NCI-H226 (cell line): ENCODE measurements around the gene DCP1B.

Experiments
- DNase-seq: peaks from one replicate; pipeline ENCODE4 v3.0.0-alpha.2; 2015

The DCP1B gene

GRCh38 chr12:2017546-2018337, 13.5 kb upstream of the DCP1B start:
- no peak for DNase-seq

DNA sequence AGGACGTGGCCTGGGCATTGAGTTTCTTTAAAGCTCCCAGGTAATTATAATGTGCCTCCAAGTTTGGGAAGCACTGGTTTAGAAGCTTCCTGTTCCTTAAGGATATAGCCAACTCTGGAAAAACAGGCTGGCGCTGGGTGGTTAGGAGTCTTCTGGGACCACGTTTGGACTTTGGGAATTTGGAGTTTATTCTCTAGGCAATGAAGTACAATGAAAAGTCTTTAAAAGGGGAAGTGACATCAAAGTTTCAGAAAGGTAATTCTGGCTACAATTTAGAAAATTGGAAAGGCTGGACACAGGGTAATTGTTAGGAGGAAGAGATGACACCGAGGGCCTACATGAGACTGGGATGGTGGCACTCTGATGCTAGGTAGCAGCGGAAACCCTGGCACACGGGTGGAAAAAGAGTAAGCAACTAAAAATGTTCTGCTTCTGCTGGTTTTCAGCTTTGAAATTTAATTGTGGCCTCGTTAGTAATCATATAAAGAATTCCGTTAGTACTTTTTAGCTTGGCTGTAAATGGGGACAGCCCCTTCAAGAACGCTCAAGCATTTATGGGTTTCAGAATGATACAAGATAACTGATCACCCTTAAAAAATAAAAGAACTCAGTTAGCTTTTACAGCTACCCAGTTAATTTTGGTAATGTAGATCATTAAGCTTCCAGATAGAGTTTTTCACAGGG, 12.7 kb upstream of the DCP1B start:
- DNase-seq = no peak

GRCh38 chr12:2014231-2014630, 10.0 kb upstream of the DCP1B start:
- DNase-seq = no peak

GRCh38 chr12:2013527-2014223, 9.4 kb upstream of the DCP1B start:
- DNase-seq = no peak

DNA sequence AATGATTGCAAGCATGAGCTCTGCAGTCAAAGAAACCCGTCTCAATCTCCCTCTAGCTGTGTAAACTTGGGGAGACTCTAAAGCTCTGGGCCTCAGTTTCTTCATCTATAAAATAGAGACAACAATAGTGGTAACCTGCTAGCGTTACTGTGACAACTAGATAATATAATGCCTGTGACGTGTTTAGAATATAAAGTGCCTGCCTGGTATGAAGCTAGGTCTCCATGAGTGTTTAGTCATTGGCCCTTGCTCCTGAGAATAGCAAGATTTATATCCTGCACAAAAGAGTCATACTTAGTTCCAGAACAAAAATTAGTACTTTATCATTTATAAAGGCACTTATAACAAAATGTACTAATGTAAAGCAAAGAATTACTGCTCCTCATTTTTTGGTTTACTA, 8.8 kb upstream of the DCP1B start:
- no peak for DNase-seq

DNA sequence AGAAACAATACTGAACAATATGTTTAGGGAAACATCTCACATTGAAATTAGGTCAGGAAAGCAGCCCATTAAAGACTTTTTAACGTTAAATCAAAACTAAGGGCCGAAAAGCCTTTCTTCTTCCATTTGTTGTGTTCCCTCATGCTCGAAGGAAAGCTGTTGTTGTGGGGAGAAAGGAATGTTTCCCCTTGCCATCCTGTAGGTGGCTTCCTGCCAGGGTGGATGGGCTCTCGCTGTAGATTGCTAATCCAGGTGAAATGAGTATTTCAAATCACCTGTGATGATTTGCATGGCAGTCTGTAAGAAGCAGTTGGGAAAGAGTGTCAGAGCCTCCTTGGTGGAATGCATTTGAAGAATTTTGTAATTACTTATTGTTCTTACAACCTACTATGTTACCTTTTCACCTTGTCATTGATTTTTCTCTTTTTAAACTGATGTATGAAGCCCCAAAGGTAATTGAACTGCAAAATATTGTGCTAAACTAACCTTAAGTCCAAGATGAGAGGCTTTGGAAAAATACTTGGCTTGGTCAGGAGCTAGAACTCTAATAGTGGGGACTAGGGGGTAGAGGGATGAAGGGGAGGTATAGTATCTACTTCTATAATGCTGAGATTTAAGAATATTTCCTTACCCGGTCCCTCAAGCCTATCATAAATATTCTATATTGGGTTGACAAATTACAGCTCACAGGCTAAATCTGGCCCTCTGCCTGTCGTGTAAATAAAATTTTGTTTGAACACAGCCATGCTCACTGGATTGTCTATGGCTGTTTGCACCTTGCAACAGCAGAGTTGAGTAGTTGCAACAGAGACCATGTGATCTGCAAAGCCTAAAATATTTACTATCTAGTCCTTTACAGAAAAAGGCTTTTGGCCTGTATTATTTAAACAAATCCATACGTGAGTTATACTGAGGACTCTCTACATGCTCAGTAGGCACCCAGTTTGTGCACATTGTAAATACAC, 7.7 kb upstream of the DCP1B start:
- DNase-seq = no peak

- no peak for DNase-seq
These were observed 5.4 kb upstream of the DCP1B start for GRCh38 chr12:2009623-2010022.

DNA sequence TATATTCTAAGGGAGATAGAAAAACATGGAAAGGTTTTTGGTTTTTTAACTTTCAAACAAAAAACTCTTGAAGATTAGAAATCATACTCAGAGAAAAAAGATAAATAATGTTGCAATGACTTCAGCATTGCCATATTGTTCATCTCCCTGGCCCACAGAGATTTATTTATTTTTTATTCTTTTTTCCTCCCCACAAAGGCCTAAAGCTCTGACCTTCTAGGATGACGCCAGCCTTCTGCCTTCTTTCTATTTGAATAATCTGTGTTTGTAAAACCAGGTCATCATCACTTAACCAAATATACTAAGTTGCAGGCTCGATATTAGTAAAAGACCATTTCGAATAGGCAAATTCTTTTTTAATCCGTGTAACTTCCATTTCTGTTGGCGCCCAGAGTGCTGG, 4.4 kb upstream of the DCP1B start:
- no peak for DNase-seq

GRCh38 chr12:2003676-2004112, 563 bp downstream of the DCP1B start:
- no peak for DNase-seq

DNA sequence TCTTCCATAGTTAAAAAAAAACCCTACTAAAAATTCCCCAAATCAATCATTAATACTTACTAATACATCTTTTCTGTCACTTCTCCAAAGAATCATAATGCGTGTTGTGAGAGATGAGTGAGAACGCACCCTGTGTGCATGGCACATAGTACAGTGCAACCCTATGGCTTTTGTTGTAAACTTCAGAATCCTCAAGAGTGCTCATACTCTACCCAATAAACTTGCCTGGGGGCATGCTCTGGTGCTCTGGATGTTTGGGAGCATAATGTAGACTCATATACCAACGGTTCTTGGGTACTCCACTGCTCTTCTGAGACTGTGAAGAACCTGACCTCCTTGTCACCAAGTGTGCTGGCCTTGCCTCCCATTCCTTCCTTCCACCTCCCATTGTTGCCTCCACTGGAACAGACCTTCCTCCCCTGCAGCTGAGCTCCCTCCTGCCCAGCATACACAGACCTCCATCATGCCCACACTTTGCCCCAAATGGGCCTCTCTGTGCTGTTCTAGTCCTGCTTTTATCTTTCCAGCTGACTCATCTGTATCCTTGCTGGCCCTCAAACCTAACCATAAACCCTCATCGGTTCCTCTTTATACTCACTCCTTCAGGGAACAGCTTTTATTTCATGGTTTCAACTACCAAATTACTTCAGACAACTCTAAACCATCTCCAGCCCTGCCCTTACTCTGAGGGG, 8.9 kb downstream of the DCP1B start:
- no peak for DNase-seq

GRCh38 chr12:1994429-1995143, 9.7 kb downstream of the DCP1B start:
- no peak for DNase-seq

GRCh38 chr12:1993871-1994371, 10.3 kb downstream of the DCP1B start:
- peak; percentile 53 for DNase-seq

- peak; percentile 78 for DNase-seq
These were observed 10.9 kb downstream of the DCP1B start for GRCh38 chr12:1993341-1993740.

DNA sequence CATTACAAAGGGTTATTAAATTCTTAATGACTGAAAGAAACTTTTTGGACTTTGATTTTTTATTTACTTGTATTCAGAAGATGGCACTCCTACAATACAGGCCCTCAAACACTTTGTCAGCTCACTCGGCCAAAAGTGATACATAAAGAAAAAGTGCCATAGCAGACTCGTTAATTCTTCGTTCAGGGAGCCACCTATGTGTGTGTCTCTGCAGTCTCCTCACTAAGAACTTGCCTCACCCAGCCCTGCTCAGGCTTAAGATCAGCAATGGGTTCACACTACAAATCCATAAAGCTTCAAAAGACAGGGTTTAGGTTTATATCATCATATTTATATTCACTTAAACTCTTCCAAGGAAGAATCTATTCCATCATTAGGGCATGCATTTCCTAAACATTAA, 11.5 kb downstream of the DCP1B start:
- DNase-seq = no peak

DNA sequence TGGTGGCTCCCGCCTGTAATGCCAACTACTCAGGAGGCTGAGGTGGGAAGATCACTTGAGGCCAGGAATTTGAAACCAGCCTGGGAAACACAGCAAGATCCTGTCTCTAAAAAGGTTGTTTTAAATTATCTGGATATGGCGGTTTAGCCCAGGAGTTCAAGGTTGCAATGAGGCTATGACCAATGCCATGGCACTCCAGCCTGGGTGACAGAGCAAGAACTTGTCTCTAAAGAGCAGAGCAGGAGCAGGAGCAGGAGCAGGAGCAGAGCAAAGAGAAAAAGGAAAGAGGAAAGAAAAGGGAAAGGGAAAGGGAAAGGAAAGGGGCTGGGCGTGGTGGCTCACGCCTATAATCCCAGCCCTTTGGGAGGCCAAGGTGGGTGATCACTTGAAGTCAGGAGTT, 15.1 kb downstream of the DCP1B start:
- no peak for DNase-seq

GRCh38 chr12:1984759-1985158, 19.5 kb downstream of the DCP1B start:
- DNase-seq = no peak

- no peak for DNase-seq
These were observed 24.0 kb downstream of the DCP1B start for GRCh38 chr12:1980282-1980681.

DNA sequence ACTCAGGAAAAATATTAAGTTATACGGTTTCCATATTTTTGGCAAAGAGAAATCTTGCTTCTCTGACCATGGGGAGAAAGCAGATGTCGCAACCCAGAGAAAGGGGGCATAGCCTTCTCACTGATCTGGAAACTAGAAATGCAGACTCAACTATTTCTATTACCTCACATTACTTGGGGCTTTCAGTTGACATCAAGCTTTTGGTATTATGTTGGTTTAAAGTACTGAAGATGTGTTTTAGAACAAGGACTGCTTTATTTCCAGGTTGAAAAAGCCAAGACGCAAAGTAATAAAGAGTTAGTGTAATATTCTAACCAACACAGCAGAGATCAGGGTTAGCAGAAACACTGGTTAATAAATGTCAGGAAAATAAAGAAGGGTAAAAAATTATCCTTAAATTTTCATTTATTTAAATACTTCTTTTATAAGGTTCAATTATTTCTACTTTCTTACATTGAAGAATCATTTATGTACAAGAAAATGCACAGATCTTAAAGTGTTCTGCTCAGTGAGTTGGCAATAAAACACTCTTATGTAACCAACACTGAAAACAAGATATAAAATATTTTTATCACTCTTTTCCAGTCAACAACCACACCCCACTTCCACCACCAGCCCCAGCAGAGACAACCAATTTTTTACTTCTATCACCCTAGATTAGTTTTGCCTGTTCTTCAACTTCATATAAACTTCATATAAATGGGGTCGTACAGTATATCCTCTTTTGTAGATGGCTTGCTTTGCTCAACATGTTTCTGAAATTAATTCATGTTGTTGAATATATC, 26.0 kb downstream of the DCP1B start:
- DNase-seq = no peak

DNA sequence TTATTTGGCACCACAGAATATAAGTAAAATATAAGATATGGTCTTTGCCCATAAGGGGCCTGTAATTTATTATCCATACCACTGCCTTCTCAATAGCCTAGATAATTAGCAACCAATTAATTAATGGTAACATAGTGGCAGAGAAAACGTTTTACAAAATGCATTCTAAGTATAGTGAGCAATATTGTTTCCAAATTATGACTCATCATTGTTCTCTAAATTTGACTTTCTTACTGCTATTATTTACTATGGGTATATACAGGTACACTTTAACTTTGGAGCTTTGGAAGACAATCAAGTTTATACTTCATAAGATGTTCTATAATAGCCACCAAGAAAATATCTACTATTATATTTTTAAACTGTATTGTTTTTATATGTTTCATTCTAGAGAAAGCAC, 26.7 kb downstream of the DCP1B start:
- no peak for DNase-seq

GRCh38 chr12:1977109-1977508, 27.1 kb downstream of the DCP1B start:
- DNase-seq = no peak
